Activated T-cell treated with anti-CD3 and anti-CD28 coated beads, Interleukin-2, amount 50 U/mL, for 1 hour (primary cell): Measurements from ENCODE around the gene VRK3.
A peak's percentile ranks its signal among the peaks of the same experiment; 100 is the strongest.
"Not testable (repeated sequence)": the region's sequence is repeated elsewhere in the genome, so short reads cannot be mapped to it uniquely, and the experiment has no call there.

Experiments
- DNase-seq: peaks from one replicate; pipeline ENCODE4 v3.0.0-alpha.2; 2020

The VRK3 gene

GRCh38 chr19:50025022-50025793 is at the start of gene VRK3:
VRK3 (minus strand) TSS chr19:50025372; CDS start chr19:50016162, 9,210 bp downstream.
- peak; percentile 97 for DNase-seq

- not testable (repeated sequence) for DNase-seq
Observed at GRCh38 chr19:50068382-50068781, 43.2 kb upstream of the VRK3 start.

GRCh38 chr19:50067575-50067974 is 42.4 kb upstream of the VRK3 start:
- no peak for DNase-seq

GRCh38 chr19:50065938-50066337 is 40.8 kb upstream of the VRK3 start:
- no peak for DNase-seq

- no peak for DNase-seq
Observed at GRCh38 chr19:50061650-50062049, 36.5 kb upstream of the VRK3 start.

- no peak for DNase-seq
Observed at GRCh38 chr19:50060107-50060506, 34.9 kb upstream of the VRK3 start.

GRCh38 chr19:50059045-50059444 is 33.9 kb upstream of the VRK3 start:
- DNase-seq, result no peak

GRCh38 chr19:50058425-50058824 is 33.3 kb upstream of the VRK3 start:
- DNase-seq, result no peak

- no peak for DNase-seq
Observed at GRCh38 chr19:50053119-50053518, 27.9 kb upstream of the VRK3 start.

- DNase-seq, result no peak
Observed at GRCh38 chr19:50051964-50052363, 26.8 kb upstream of the VRK3 start.

- not testable (repeated sequence) for DNase-seq
Observed at GRCh38 chr19:50051228-50051895, 26.2 kb upstream of the VRK3 start.

GRCh38 chr19:50050406-50051227 is 25.4 kb upstream of the VRK3 start:
- peak; percentile 81 for DNase-seq

GRCh38 chr19:50047671-50048070 is 22.5 kb upstream of the VRK3 start:
- no peak for DNase-seq

- DNase-seq, result peak; percentile 69
Observed at GRCh38 chr19:50046649-50047503, 21.7 kb upstream of the VRK3 start.

GRCh38 chr19:50044922-50045321 is 19.8 kb upstream of the VRK3 start:
- DNase-seq, result no peak

GRCh38 chr19:50043967-50044366 is 18.8 kb upstream of the VRK3 start:
- DNase-seq, result no peak

- no peak for DNase-seq
Observed at GRCh38 chr19:50042363-50043024, 17.3 kb upstream of the VRK3 start.

- DNase-seq, result no peak
Observed at GRCh38 chr19:50040967-50041366, 15.8 kb upstream of the VRK3 start.

GRCh38 chr19:50039968-50040367 is 14.8 kb upstream of the VRK3 start:
- DNase-seq, result no peak

GRCh38 chr19:50036908-50037307 is 11.7 kb upstream of the VRK3 start:
- no peak for DNase-seq

GRCh38 chr19:50030937-50031336 is 5.8 kb upstream of the VRK3 start:
- no peak for DNase-seq

GRCh38 chr19:50030225-50030624 is 5.1 kb upstream of the VRK3 start:
- DNase-seq, result no peak
